Stimulated activated CD8-positive, alpha-beta memory T cell treated with anti-CD3 and anti-CD28 coated beads, Interleukin-2, amount 100 ng/mL, for 48 hours (primary cell): ENCODE results near the gene ZBTB18.

Experiments
- DNase-seq, 2 donors: peaks; one replicate each; pipeline ENCODE4 v3.0.0-alpha.2; 2020; ENCODE audit warnings: low read depth in 2 of 2

The ZBTB18 gene

DNA sequence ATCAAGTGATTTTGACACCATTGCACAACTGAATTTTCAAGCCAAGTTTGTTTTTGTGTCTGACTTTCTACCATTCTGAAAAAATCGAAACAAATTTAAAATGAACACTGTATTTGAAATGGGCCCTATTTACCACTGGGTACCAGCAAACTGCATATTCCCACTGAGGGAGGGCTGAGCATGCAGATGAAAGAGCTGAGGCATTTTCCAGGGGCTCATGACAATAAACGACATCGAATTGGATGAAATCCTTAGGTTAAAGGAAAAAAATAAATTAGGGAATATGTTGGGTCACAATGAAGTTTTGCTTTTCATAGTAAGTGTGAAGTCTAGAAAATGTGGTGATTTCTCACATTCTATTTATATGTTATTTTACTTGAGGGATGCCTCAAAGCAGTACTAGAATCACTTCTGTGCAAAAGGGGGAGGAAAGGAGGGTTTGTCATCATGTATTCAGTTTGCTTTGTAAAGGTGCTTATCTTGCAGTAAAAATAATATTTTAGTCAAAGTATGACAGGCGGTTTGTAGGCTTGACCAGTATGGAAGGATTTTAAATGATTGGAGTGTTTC, 11.2 kb downstream of the ZBTB18 start:
- no peak for DNase-seq

DNA sequence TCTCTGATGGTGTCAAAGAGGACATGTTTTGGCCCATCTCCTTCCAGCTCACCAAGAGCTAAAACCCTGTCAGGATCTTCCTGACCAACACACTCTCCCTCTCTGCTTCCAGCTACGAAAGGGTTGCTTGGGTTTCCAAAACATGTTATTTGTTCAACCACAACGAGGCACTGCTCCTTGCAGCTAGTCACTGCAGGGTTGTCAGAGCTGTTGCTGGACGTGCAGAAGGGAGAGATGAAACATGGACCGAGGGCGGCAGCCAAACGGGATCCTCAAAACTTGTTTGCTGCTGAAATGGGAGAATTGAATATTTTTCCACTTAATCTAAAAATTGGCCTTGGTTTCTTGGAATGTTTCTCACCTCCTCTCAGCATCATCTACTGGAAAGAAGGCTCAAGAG, 12.4 kb downstream of the ZBTB18 start:
- no peak for DNase-seq

DNA sequence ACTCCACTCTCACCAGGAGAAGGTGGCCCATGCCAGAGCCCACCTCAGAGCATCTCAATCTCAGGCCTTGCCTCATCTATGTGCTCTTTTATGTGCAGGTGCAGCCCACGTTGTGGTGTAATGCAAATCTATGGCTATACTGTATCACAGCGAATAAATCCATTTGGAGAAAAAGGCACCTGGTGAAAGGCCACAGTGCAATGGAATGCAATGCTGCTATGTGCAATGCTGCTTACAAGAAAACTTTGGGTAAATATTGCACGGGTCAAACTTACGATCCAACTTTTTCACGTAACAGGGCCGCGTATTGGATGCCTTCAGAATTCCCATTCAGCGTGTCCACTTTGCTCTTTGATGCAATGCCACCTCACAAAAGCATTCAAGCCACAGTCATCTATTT, 13.5 kb downstream of the ZBTB18 start:
- no peak for DNase-seq

DNA sequence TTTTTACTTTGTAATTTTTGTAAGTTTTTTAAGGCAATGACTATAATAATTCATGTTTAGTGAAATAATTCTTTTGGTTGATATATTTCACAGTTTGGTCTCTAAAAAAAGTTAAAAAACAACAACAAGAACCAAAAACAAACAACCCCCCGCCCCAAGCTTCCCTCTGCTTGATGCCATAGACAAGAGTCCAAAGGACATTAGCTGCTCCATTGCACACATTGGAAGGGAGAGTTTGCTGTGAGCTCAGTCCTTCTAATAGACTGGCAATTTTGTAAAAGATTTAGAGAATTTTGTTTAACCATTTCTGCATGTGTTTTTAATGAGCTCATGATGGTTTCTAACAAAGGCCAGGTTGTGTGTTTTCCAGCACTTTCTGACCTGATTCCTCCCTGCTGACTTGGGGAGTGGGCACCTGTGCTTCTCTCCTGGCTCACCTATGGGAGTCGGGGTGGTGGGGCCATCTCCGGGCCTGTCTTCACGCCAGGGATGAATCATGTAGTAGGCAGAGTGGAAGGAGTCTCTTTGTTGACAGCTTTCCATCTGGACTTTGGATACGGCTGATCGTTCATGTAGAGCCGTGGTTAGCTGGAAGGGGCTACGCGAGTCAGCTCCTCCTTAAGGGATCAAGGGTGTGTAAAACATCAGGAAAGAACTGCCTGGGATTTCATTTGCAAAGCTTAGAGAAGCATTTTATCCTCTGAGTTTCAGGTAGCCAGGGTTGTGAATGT, 14.1 kb downstream of the ZBTB18 start:
- no peak for DNase-seq

DNA sequence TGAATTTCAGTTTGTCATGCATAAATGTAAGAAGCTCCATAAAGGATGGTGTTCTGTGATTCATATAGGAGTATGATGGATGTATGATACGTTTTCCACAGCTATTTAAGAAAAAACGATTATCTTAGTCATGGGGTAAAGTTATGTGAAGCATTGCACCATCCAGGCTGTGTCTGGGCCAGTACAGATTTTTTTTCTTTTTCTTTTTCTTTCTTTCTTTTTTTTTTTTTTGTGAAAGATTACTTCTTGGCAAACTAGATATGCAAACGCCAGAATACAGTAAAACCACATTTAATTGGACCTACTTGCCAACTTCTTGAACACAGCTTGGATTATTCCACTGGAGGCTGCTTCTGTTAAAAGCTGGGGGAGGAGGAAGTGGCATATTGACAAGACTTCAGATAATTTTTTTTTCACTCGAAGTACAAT, 14.9 kb downstream of the ZBTB18 start:
- DNase-seq = no peak

DNA sequence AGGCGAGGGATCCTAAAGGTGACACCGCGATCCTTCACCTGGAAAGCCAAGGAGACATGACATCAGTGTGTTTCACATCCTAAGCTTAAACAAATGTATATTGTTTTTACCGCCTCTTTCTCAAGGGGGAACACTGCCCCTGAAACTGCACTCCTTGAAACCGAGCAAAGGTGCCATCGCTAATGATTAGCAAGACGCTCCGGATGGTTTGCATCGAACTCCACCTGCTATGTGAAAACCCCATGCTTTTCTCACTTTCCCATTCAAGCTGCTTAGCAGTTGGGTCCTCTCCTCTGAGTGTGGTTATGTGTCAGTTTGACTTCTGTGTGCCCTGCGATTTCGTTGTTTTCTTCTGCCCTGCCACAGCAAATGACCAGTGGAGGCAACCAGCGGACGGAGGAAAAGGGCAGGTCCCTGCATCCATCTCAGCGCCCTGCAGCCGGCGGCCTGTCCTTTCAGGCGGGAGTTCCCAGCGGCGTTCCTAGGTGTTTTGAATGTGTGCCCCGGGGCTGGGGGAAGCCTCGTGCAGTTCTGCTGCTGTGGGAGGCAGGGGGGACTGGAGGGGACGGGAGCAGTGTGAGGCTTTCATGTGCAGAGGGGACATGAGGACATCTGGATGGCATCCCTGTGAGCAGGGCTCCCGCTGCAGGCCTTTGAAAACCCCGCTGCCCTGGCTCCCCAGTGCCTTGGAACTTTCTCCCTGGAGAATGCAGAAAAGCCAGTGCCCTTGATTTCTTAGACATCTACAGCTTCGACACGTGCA, 16.1 kb downstream of the ZBTB18 start:
- DNase-seq = no peak

DNA sequence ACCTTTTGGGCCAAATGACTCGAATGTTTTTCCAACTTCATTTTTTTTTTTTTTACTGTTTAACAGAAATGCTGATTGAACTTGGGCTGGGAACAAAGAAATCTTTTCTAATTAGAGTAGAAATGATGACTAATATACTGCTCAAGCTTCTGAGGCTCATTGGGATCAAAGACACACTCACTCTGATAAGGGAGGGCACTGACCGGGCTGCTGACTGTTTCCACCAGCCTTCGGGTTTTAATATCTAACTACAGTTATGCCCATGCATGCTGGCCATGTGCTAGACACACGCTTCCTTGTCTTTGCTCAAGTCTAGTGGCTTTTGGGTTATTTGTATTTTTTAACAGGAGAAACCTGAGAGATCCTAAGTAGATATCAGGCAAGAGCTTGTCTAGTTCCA, 16.8 kb downstream of the ZBTB18 start:
- no peak for DNase-seq

DNA sequence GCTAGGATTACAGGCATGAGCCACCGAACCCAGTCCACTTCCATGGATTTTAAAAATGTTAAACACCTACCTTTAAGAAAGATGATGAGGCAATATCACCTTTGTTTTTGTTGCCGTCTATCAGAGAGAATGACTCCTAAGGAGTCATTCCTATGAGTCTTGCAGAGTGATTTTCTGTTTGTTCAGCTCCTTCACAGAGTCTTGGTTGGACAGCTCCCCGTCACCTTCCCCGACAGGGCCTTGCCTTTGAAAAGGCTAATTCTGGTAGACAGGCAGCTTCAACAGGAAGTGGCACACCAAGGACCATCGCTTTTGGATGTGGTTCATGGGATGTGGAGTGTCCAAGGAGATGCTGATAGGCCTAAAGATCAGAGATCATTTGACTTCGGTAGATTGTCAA, 17.5 kb downstream of the ZBTB18 start:
- no peak for DNase-seq

DNA sequence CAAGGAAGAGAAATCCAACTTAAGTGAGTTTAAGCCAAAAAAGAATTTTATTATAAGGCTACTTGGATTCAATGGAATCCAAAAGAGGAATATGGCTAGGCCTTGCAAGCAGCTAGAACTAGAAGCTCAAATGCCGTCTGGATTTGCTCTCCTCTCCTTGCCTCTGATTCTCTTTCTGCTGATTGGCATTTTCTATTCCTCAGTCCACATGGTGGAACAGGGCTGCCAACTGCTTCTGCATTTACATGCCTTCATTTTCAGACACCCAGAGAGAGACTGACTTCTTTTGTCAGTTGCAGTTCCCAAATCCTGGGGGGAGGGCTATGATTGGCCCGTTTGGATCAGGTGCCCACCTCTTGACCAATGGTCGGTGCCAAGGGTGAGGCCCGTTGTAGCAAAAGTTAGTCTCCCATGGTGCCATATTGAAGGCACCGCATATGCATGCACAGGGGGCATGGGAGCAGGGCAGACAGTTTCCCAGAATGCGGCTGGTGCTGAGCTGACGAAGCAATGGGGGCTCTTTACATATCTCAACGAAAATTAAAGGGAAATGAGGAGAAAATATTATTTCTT, 18.3 kb downstream of the ZBTB18 start:
- no peak for DNase-seq

DNA sequence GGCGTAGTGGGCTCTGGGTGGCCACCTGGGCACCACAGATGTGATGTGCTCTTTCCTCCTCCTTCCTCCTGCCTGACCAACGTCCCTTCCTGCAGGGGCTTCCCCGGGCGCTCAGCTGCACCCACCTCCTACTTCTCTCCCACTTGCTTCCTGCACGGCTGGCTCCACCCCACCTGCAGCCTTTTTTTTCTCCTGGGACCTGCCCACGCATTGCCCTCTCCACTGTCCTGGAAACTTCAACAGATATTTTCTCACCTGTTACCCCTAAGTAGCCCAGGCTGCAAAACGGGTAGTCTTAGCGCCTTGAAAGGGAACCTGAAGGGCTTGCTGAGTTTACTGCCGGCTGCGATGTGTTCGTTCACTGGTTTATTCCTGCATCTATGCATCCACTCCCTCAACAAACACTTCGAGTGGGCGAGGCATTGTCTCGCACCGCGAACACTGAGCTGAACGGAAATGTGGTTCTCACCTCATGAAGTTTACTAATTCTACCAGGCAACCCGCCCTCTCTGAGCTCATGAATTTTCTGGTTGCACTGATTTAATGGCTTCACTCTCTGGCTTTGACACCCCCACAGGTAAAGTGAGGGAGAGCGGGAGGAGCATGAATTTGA, 23.6 kb downstream of the ZBTB18 start:
- DNase-seq = no peak

DNA sequence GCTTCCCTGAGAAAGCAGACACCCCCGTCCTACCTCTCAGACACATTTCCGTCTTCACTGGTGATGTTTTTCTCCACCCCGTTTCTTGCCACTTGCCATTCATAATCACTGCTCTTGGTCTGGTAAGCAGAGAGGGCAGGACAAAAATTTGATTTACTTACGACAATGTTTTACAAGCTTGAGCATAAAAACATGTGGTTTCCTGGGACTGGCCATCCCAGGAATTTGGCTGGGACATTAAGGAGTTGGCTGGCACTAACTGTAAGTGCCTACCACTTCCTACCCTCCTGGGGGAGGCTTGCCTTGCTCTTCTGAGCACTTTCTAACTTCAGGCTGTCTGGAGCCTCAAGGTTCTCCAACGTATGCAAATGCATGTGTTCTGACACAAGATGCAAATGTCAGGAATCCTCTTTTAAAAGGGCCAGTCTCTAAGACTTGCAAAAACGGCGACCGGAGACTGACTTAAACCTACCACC, 24.2 kb downstream of the ZBTB18 start:
- DNase-seq = no peak

DNA sequence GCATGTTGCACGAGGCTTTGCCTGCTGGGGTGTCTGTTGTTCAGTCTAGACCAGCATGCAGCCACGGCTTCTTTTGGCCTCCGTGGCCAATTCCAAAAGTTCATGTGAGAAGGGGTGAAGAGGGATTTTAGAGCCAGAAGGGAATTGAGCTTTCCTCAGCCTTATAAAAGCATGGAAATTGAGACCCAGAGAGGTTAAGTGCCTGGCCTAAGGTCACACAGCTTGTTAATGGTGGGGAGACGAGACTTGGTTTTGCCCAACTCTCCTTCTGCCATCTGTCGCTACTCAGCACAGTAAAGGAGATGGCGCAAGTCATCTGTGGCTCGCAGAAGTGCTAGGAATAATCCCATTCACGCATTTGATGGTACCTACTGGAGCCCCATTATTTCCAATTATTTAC, 25.7 kb downstream of the ZBTB18 start:
- no peak for DNase-seq

DNA sequence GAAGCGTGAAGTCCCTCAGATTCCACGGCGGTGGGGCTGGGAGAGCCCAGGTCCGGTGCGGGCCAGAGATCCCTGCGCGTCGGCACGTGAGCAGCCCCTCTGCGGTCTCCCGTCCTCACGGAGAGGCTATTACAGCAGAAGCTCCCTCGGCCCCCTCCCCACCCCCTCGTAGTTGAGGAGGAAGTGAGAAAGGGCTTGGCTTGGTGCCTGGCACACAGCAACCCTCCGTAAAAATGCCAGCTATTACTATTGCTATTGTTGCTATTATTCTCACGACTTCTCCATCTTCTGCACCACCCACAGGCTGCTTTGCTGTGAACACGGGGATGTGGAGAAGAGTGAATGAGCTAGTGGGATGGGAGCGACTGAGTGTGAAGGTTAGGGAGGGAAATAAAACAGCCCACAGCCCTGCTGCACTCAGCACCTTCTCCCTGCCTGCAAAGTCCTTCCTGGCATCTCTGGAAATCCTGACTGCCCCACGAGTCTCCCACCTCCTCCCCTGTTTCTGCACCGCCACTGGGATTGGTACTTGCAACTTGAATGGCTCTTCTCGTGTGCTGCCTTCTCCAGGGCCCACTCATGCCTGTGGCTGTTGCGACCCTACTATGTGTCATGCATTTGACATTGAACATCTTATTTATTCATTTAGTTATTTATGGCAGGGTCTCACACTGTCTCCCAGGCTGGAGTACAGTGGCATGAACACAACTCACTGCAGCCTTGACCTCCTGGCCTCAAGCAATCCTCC, 26.6 kb downstream of the ZBTB18 start:
- DNase-seq = no peak

DNA sequence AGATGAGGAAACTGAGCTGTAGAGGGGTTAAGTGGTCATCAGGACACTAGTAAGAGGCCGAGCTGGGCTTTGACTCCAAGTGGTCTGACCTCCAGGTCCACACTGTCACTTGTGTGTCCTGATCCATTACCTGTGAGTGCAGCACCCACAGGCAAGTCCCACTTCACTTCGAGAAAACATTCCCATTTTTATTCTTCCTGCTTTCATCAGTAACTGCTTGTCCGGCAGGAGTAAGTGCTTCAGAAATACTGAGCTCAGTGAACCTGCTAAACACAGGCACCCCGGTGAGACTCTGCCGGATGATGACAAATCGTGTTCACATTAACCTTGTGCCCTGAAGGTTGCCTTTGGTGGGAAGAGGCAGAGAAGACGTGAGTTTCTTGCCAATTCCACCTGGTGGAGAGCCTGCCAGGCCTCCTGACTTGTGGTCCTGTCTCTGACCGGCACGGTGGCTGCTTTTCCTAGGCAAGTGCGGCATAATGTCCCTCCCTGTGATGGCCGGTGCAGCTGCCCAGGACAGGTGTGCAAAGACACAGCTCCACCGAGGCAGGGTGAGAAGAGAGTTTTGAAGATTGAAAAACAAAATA, 29.4 kb downstream of the ZBTB18 start:
- no peak for DNase-seq

DNA sequence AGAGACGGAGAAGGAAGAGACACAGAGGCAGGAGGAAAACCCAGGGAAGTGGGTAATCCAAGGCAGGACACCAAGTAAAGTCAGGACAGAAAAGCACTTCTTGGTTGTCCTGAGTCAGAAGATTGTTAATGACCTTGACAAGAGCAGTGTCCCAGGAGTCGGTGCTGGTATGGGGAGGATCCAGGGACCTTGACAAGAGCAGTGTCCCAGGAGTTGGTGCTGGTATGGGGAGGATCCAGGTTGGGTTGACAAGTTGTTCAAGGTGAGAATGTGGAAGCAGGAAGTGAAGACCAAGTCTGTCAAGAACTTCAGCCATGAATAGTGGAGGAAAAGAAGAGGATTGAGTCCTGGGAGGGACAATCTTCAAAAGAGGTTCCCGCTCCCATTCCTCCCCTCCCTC, 31.9 kb downstream of the ZBTB18 start:
- DNase-seq = no peak

DNA sequence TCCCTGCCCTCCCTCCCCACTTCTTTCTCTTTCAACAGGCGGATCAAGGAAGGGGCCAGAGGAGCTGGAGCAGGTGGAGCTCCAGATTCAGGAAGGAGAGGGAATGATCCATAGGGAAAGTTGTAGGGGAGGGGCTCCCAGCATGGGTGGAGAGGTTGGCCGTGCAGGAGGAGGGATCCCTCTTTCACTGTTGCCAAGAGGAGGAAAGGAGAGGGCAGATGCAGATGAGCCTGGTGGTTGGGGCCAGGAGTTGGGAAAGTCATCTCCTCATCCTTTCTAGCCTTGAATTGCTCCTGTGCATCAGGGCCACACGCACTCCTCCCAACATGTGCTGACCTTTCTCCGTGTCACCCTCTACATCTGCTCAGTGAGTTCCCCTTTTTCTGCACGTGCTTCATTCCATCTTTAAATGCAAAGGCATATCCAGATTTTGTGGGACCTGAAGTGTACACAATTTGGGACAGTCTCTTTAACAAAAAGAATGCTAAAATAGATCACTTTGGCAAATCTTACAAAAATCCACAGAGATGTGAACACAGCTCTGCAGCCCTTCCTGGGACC, 32.4 kb downstream of the ZBTB18 start:
- no peak for DNase-seq

DNA sequence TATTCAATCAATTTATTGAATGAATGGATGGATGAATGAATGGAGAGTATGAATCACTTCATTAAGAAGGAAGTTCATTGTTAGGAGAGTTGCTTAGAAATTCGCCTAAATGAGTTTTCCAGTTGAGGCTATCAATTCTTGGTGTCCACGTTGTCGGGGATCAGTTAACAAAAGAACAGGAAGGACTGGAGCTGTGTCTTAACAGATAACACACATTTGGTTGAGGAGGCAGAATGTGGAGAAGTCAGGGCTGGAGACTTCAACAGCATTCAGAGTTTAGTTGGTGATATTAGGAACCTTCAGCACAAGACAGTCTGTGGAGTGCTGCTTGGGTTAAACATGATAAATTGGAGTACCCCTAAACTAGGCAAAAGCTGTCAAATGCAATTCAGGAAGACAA, 33.7 kb downstream of the ZBTB18 start:
- DNase-seq = no peak

DNA sequence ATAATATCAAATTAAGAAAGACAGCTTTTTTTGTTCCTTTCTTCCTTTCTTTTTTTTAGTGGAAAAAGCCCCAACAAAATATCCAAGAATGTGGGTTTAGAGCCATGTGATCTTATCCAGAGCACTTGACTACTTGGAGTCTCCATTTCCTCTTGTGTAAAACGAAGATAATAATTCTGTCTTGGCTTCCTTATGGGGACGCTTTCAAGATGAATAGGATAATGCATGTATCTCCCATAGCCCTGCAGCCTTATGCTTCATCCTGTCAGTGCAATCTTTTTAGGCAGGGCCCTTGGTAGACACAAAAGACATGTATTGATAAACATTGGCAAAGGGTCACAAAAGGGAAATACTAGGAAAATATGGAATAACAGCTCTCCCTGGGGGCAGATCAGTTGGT, 34.8 kb downstream of the ZBTB18 start:
- DNase-seq = no peak

DNA sequence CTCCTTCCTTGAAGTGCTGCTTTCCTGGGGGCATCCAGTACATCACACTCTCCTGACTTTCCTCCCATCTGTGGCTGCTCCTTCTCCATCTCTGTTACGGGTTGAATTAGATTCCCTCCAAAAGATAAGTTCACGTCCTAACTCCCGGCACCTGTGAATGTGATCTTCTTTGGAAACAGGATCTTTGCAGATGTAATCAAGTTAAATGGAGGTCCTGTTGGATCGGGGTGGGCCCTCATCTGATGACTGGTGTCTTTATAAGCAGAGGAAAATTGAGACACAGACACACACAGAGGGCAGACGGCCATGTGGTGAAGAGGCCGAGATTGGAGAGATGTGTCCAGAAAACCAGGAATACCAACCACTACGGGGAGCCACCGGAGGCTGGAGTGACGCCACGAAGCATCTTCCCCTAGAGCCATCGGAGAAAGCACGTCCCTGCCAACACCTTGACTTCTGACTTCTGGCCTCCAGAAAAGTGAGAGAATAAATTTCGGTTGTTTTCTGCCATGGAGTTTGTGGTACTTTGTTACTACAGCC, 36.0 kb downstream of the ZBTB18 start:
- no peak for DNase-seq

DNA sequence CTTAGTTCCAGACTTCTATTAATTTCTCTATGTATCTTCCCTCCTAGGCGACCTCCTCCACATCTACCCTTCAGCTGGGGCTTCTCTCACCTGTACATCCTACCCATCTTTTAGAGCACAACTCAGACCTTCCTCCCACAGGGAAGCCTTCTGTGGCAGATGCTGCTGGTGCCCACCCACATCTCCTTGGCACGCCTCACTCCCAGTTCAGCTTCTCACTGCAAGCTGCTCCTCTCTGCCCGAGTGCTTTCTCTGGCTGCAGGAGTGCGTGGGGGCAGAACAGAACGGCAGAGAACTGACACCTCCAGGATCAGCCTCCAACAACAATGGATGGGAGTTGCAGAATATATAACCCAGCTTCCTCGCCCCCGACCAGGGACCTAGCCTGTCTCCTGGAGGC, 36.5 kb downstream of the ZBTB18 start:
- no peak for DNase-seq

DNA sequence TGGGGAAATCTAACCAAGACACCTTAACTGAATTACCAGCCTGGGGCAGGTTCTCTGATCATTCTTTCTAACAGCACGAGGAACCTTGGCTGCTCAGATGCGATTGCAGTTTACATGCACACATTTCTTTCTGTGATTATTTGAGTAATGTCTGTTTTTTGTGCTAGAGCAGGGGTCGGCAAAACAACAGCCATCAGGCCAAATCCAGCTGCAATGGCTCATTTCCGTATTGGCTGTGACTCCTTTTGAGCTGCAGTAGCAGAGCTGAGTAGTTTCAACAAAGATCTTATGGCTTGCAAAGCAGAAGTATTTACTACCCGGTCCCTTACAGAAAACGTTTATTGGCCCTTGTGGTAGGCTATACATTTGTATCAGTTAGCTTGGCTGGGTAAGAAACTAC, 37.1 kb downstream of the ZBTB18 start:
- DNase-seq = no peak
